ENCODE results near the gene NTNG1.
A peak's percentile ranks its signal among the peaks of the same experiment; 100 is the strongest.

Gene NTNG1

DNA sequence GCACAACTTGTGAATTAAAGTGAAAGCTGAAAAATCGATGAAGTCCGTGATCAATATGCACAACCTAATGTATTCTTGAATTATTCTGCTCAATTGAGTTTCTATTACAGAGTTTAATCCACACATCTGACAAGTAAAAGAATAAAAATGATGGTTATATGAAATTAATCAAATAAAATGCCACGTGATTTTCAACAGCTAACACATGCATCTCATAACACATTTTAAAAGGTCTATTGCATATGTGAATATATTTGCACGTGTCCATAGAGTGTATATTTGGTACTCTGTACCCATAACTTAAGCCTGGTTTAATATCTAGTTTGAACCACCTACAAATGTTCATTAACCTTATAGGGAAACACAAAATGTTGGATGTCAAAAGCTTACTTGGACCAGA, 266.2 kb downstream of the NTNG1 start:
- TF ChIP-seq Cebpa-rat (IDR thresholded peaks at IDR 0.05): no peak
- no peak overlapping the region for H3K9ac ChIP-seq
- no peaks in the 10 kb centered on the region for H3K9me3 ChIP-seq (replicated peaks in 1 of 11)
- no peak overlapping the region for H3K4me2 ChIP-seq
- no peaks in the 10 kb centered on the region for H4K20me1 ChIP-seq
- H3K4me3 ChIP-seq: no peak overlapping the region
- H3K27ac ChIP-seq: no peak overlapping the region
- no peaks in the 10 kb centered on the region for H3K36me3 ChIP-seq
- H3K27me3 ChIP-seq: no peaks in the 10 kb centered on the region
- peaks cover 0 to 15% (median 2%) of the 10 kb centered on the region in 10 experiments; a peak in 9 of 20 replicates for H3K4me1 ChIP-seq

- Histone ChIP-seq H3K4me2 (no peak overlapping the region), H3K9me3 (replicated peaks in 1 of 11) (no peaks in the 10 kb centered on the region), H3K27ac (no peak overlapping the region), H3K27me3 (no peaks in the 10 kb centered on the region), H4K20me1 (no peaks in the 10 kb centered on the region), H3K9ac (no peak overlapping the region), H3K4me3 (no peak overlapping the region), H3K36me3 (no peaks in the 10 kb centered on the region), H3K4me1 (0 out of 20 replicates have a peak, but pooled peaks cover 0 to under 1% (median 0%) of the 10 kb centered on the region in 10 experiments)
- no peak for TF ChIP-seq Cebpa-rat (IDR thresholded peaks at IDR 0.05)
Measured at GRCh38 chr1:107413546-107413945, 272.7 kb downstream of the NTNG1 start.

DNA sequence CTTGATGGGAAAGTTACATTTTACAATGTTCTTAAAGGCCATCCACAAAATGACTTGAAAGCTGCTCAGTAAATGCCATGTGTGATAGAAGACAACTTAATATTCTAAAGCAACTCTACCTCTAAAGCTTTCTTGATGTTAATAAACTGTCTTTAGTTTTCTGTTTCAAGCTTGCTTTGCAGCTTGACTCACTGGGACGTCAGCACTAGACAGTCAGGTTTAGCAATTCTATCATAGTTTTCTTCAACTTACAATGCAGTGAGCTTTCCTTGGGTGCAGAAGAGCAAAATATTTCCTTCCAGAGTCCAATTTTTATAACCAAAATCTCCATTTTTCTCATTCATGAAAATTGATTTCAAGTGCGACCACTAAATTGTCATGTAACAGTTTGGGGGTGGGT, 273.1 kb downstream of the NTNG1 start:
- Histone ChIP-seq H3K36me3 (no peaks in the 10 kb centered on the region), H3K27me3 (no peaks in the 10 kb centered on the region), H3K4me2 (no peak overlapping the region), H3K4me3 (no peak overlapping the region), H4K20me1 (no peaks in the 10 kb centered on the region), H3K4me1 (peaks cover 0 to 4% (median 0%) of the 10 kb centered on the region in 10 experiments; a peak in 1 of 20 replicates), H3K9me3 (replicated peaks in 1 of 11) (no peaks in the 10 kb centered on the region), H3K27ac (no peak overlapping the region), H3K9ac (no peak overlapping the region)
- TF ChIP-seq Cebpa-rat (IDR thresholded peaks at IDR 0.05): no peak

DNA sequence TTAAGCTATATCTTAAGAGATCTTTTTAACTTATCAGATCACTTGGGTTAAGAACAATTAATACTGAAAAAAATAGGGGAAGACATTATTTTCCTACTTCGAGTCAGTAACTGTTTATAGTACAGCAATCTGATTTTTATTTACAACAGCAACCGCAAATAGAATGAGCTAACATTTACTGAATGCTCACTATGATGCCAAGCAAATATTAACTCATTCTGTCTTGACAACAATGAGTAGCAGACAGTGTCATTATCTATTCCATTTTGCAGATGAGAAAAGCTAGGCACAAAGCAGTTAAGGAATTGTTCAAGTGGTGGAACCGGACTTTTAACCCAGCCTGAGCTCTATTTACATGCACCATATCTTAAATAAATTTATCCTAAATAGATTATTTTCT, 273.7 kb downstream of the NTNG1 start:
- Histone ChIP-seq H3K27me3 (no peaks in the 10 kb centered on the region), H3K36me3 (no peaks in the 10 kb centered on the region), H3K9ac (no peak overlapping the region), H3K4me1 (peaks cover 0 to 6% (median 0%) of the 10 kb centered on the region in 10 experiments; a peak in 1 of 20 replicates), H3K4me2 (no peak overlapping the region), H3K27ac (no peak overlapping the region), H3K4me3 (no peak overlapping the region), H4K20me1 (no peaks in the 10 kb centered on the region), H3K9me3 (replicated peaks in 1 of 11) (no peaks in the 10 kb centered on the region)
- no peak for TF ChIP-seq Cebpa-rat (IDR thresholded peaks at IDR 0.05)

- no peaks in the 10 kb centered on the region for H3K9me3 ChIP-seq (replicated peaks in 1 of 11)
Measured at GRCh38 chr1:107415241-107415640, 274.4 kb downstream of the NTNG1 start.

DNA sequence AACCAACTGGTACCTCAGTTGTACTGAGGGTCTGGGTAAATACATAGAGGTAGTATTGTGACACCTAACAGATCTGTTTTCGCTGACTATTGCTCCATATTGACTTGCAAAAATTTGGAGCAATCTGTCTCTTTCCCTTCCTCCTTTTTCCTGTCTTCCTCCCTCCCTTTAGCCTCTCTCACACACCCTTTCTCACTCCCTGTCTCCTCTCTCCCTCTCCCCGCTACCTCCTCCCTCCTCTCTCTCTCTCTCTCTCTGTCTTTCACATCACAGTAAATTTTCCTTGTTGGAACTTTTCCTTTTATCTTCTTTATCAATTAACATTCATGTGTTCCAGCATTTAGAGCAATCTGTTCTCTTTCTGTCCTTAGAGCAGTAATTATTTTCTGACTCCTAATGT, 278.2 kb downstream of the NTNG1 start:
- no peak for TF ChIP-seq Cebpa-rat (IDR thresholded peaks at IDR 0.05)
- Histone ChIP-seq H3K27ac (no peak overlapping the region), H3K4me2 (peak overlapping the region in 1 of 11 experiments; percentile 9; a peak in 1 of 22 replicates)

More at GRCh38 chr1:107415241-107415640, 274.4 kb downstream of the NTNG1 start:
- H3K27ac ChIP-seq: no peak overlapping the region
- H3K4me1 ChIP-seq: peaks cover 0 to 6% (median 0%) of the 10 kb centered on the region in 10 experiments; a peak in 1 of 20 replicates
- H3K36me3 ChIP-seq: no peaks in the 10 kb centered on the region
- no peaks in the 10 kb centered on the region for H4K20me1 ChIP-seq
- no peak overlapping the region for H3K4me3 ChIP-seq
- no peak overlapping the region for H3K9ac ChIP-seq
- H3K4me2 ChIP-seq: no peak overlapping the region
- no peaks in the 10 kb centered on the region for H3K27me3 ChIP-seq
- TF ChIP-seq Cebpa-rat (IDR thresholded peaks at IDR 0.05): no peak

GRCh38 chr1:107422901-107423300, 282.1 kb downstream of the NTNG1 start:
- peaks cover 0 to 6% (median 0%) of the 10 kb centered on the region in 10 experiments; a peak in 1 of 20 replicates for H3K4me1 ChIP-seq
- no peak overlapping the region for H3K4me2 ChIP-seq
- H3K4me3 ChIP-seq: no peak overlapping the region
- no peak overlapping the region for H3K9ac ChIP-seq
- no peaks in the 10 kb centered on the region for H3K36me3 ChIP-seq
- no peak overlapping the region for H3K27ac ChIP-seq
- no peaks in the 10 kb centered on the region for H4K20me1 ChIP-seq
- no peak for TF ChIP-seq Cebpa-rat (IDR thresholded peaks at IDR 0.05)
- no peaks in the 10 kb centered on the region for H3K27me3 ChIP-seq
- H3K9me3 ChIP-seq (replicated peaks in 1 of 11): peaks cover 0 to 8% (median 5%) of the 10 kb centered on the region in 11 experiments; a peak in 7 of 22 replicates

More for the DNA sequence above, 278.2 kb downstream of the NTNG1 start:
- peaks cover 0 to 6% (median 0%) of the 10 kb centered on the region in 10 experiments; a peak in 1 of 20 replicates for H3K4me1 ChIP-seq
- H4K20me1 ChIP-seq: no peaks in the 10 kb centered on the region
- H3K27me3 ChIP-seq: no peaks in the 10 kb centered on the region
- no peak overlapping the region for H3K9ac ChIP-seq
- H3K36me3 ChIP-seq: no peaks in the 10 kb centered on the region
- H3K4me3 ChIP-seq: no peak overlapping the region
- no peaks in the 10 kb centered on the region for H3K9me3 ChIP-seq (replicated peaks in 1 of 11)

GRCh38 chr1:107430540-107431228, 289.8 kb downstream of the NTNG1 start:
- Histone ChIP-seq H3K27me3 (no peaks in the 10 kb centered on the region), H3K9ac (no peak overlapping the region), H3K4me3 (no peak overlapping the region), H4K20me1 (no peaks in the 10 kb centered on the region), H3K9me3 (replicated peaks in 1 of 11) (peaks cover 0 to 8% (median 5%) of the 10 kb centered on the region in 11 experiments; a peak in 7 of 22 replicates), H3K4me1 (peaks cover 0 to 6% (median 0%) of the 10 kb centered on the region in 10 experiments; a peak in 5 of 20 replicates), H3K27ac (no peak overlapping the region), H3K4me2 (no peak overlapping the region), H3K36me3 (no peaks in the 10 kb centered on the region)
- no peak for TF ChIP-seq Cebpa-rat (IDR thresholded peaks at IDR 0.05)

GRCh38 chr1:107432108-107432507, 291.3 kb downstream of the NTNG1 start:
- Histone ChIP-seq H4K20me1 (no peaks in the 10 kb centered on the region), H3K4me2 (no peak overlapping the region), H3K4me1 (peaks cover 0 to 6% (median 0%) of the 10 kb centered on the region in 10 experiments; a peak in 5 of 20 replicates), H3K27me3 (no peaks in the 10 kb centered on the region), H3K9me3 (replicated peaks in 1 of 11) (no peaks in the 10 kb centered on the region), H3K36me3 (no peaks in the 10 kb centered on the region), H3K4me3 (no peak overlapping the region), H3K9ac (no peak overlapping the region), H3K27ac (no peak overlapping the region)
- TF ChIP-seq Cebpa-rat (IDR thresholded peaks at IDR 0.05): no peak

DNA sequence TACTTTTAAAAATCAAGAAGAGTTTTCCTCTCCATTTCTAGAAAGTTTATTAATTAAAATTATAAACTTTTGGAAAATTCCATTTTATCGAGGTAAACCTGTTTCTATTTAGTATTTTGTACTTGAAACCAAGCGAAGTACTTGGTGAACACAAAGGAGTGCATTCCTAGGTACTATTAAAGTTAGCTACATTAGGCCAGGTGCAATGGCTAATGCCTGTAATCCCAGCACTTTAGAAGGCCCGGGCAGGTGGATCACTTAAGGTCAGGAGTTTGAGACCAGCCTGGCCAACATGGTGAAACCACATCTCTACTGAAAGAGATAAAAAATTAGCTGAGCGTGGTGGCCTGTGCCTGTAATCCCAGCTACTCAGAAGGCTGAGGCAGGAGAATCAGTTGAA, 292.2 kb downstream of the NTNG1 start:
- Histone ChIP-seq H3K27me3 (no peaks in the 10 kb centered on the region), H3K4me2 (no peak overlapping the region), H3K4me1 (peaks cover 0 to 6% (median 0%) of the 10 kb centered on the region in 10 experiments; a peak in 5 of 20 replicates), H3K27ac (no peak overlapping the region), H3K9ac (no peak overlapping the region), H3K36me3 (no peaks in the 10 kb centered on the region), H3K9me3 (replicated peaks in 1 of 11) (no peaks in the 10 kb centered on the region), H3K4me3 (no peak overlapping the region), H4K20me1 (no peaks in the 10 kb centered on the region)
- no peak for TF ChIP-seq Cebpa-rat (IDR thresholded peaks at IDR 0.05)

Data from BLaER1 treated with 17β-estradiol and CSF1 and Interleukin-3, amounts not matched to agents 10 nM and 100 nM (cell line).